HepG2 (cell line): ENCODE data around the gene VEPH1. TPM values are rescaled to one million over a fixed set of nuclear protein-coding genes. Genes with fewer than 3 reads are reported as not detected.

ENCODE experiments used
- ATAC-seq: fragments of 200-7000 bp; cut with Tn5 transposase; 3 replicates; pipeline ENCODE4 v1.9.1; 2020; ENCODE audit warnings: mild to moderate bottlenecking, moderate library complexity
- BruUV-seq: library from RNA; stranded (reverse); fragments of 400-500 nt; replicated peaks from 2 replicates; lab custom pipeline; 2021; lab: Mats Ljungman, UMichigan
- CTCF ChIA-PET: fragments of 300-600 bp; formaldehyde crosslinking; extraction: SDS; loops from one replicate; lab custom pipeline; 2021; ENCODE audit warnings: low total read pairs, inconsistent platforms, low intra/inter-chr PET ratio; lab: Yijun Ruan, JAX
- POLR2A ChIA-PET: fragments of 350-600 bp; sonication (Branson Sonifier 250); formaldehyde crosslinking; loops from one replicate; lab custom pipeline; 2020; ENCODE audit warnings: antibody characterized with exemption, inconsistent platforms; lab: Yijun Ruan, JAX
- DNase-seq: peaks from one replicate; pipeline ENCODE4 v3.0.0-alpha.2; 2015; ENCODE audit warnings: low spot score
- FAIRE-seq: peaks from 3 replicates; lab custom pipeline; 2011; peaks lifted over from hg19 to GRCh38; lab: Jason Lieb, UNC
- H2AFZ ChIP-seq: one replicate; pipeline ENCODE4 v1.6.1; 2011; ENCODE audit warnings: low read length, inconsistent platforms
- H3K27ac ChIP-seq: fragments of 300-600 bp; 3 replicates; pipeline ENCODE4 v1.8.0; 2011; ENCODE audit warnings: mixed run types, mild to moderate bottlenecking, mixed read lengths, low read length, inconsistent platforms; ENCODE audit not compliant: insufficient read depth; ENCODE audit errors: extremely low read length
- H3K27me3 ChIP-seq, 2 experiments: fragments of 200-600 bp in 1 of 2; 2 replicates in 1 of 2; 3 replicates in 1 of 2; pipeline versions ENCODE4 v1.6.0 to v1.8.0; 2011; ENCODE audit warnings: low read length in 2 of 2, mild to moderate bottlenecking in 2 of 2, moderate library complexity in 2 of 2, inconsistent platforms in 1 of 2; ENCODE audit not compliant: insufficient read depth in 2 of 2, control insufficient read depth in 1 of 2
- H3K36me3 ChIP-seq, 2 experiments: fragments of 200-600 bp in 1 of 2; replicated peaks in 1 of 2; 2 replicates in 1 of 2; 3 replicates in 1 of 2; pipeline versions ENCODE4 v1.5.1 to v1.8.0; 2011; ENCODE audit warnings: low read length in 2 of 2, inconsistent platforms in 1 of 2; ENCODE audit not compliant: insufficient read depth in 2 of 2, control insufficient read depth in 1 of 2
- H3K4me1 ChIP-seq: 2 replicates; pipeline ENCODE4 v1.5.1; 2012; ENCODE audit warnings: low read length, inconsistent platforms; ENCODE audit not compliant: insufficient read depth
- H3K4me2 ChIP-seq: 2 replicates; pipeline ENCODE4 v1.6.0; 2011; ENCODE audit warnings: low read depth, low read length, inconsistent platforms
- H3K4me3 ChIP-seq, 3 experiments: fragments of 200-600 bp in 1 of 3; sonication (generic), shearing (Covaris generic) in 1 of 3; replicated peaks in 1 of 3; 2 replicates each; pipeline ENCODE4 v1.5.1; 2011 to 2016; ENCODE audit warnings: low read length in 3 of 3, inconsistent platforms in 2 of 3, low read depth in 2 of 3, mild to moderate bottlenecking in 2 of 3, control low read depth in 1 of 3, mixed read lengths in 1 of 3; ENCODE audit not compliant: insufficient read depth in 1 of 3
- H3K79me2 ChIP-seq: one replicate; pipeline ENCODE4 v1.6.1; 2011; ENCODE audit warnings: low read length, inconsistent platforms; ENCODE audit not compliant: insufficient read depth
- H3K9ac ChIP-seq: 2 replicates; pipeline ENCODE4 v1.6.0; 2011; ENCODE audit warnings: mild to moderate bottlenecking, low read depth, low read length, inconsistent platforms; ENCODE audit not compliant: insufficient read depth
- H3K9me3 ChIP-seq: 2 replicates; pipeline ENCODE4 v1.5.1; 2012; ENCODE audit warnings: mild to moderate bottlenecking, low read length
- H4K20me1 ChIP-seq: 2 replicates; pipeline ENCODE4 v1.6.0; 2011; ENCODE audit warnings: inconsistent platforms, mild to moderate bottlenecking, low read length, moderate library complexity; ENCODE audit not compliant: insufficient read depth
- ATF7 ChIP-seq, 2 experiments: fragments of 450-650 bp in 1 of 2; sonication (generic) in 1 of 2; formaldehyde crosslinking in 1 of 2; IDR thresholded peaks; 2 replicates each; pipeline versions ENCODE4 v1.4.0 to v1.6.1; 2016 to 2020; ENCODE audit warnings: antibody characterized with exemption in 1 of 2, mild to moderate bottlenecking in 1 of 2, missing genetic modification reagents in 1 of 2
- BRD4 ChIP-seq: sonication (generic); formaldehyde crosslinking; IDR thresholded peaks from 2 replicates; pipeline ENCODE4 v1.4.0; 2020; ENCODE audit warnings: missing genetic modification reagents
- SMARCC2 ChIP-seq: fragments of 450-650 bp; IDR thresholded peaks from 2 replicates; pipeline ENCODE4 v1.6.1; 2017; ENCODE audit warnings: antibody characterized with exemption, mild to moderate bottlenecking
- XBP1 ChIP-seq: sonication (generic); formaldehyde crosslinking; IDR thresholded peaks from 2 replicates; pipeline ENCODE4 v1.5.0; 2020; ENCODE audit warnings: missing genetic modification reagents
- ZNF33B ChIP-seq: sonication (generic); formaldehyde crosslinking; IDR thresholded peaks from 2 replicates; pipeline ENCODE4 v1.5.1; 2020; ENCODE audit warnings: mild to moderate bottlenecking, missing genetic modification reagents
- ZZZ3 ChIP-seq: sonication (generic); formaldehyde crosslinking; IDR thresholded peaks from 2 replicates; pipeline ENCODE4 v1.4.0; 2020; ENCODE audit warnings: missing genetic modification reagents, mild to moderate bottlenecking, borderline replicate concordance
- WGBS: methylation state at CpG from one replicate; pipeline ENCODE4 v1.1.6; 2017; ENCODE audit warnings: low lambda C conversion rate; 5-methylcytosine and 5-hydroxymethylcytosine counted together
- in situ Hi-C: cut with HindIII; loops from 2 replicates; pipeline ENCODE4 v1.10.0; 2017; ENCODE audit warnings: low pct_unique_long_range_greater_than_20kb; ENCODE audit not compliant: extremely low pct_ligation_motif_present
- intact Hi-C: fragments of 100-400 bp; cut with micrococcal nuclease; formaldehyde crosslinking; loops from one replicate; pipeline ENCODE4 v1.10.0; 2022; ENCODE audit not compliant: unreplicated experiment
- polyA plus RNA-seq, 8 experiments: library from polyadenylated mRNA; depleted of rRNA in 3 of 8; stranded (reverse) in 7 of 8; unstranded in 1 of 8; fragments of >200 nt; fragmentation: Illumina TruSeq in 4 of 8; extraction: Trizol in 4 of 8; gene quantifications; 2 replicates each; pipeline versions ENCODE4 v1.2.1 to v1.2.3, GENCODE V29; 2011 to 2016; ENCODE audit warnings: low read depth in 4 of 8, missing spikeins in 1 of 8, mixed read lengths in 1 of 8; ENCODE audit not compliant: insufficient read depth in 1 of 8
- total RNA-seq, 5 experiments: library from RNA; depleted of rRNA; stranded (reverse); fragments of >200 nt; fragmentation: Illumina TruSeq; extraction: Trizol; gene quantifications; 2 replicates each; pipeline ENCODE4 v1.2.3, GENCODE V29; 2016; ENCODE audit warnings: low read depth in 1 of 5
- TF ChIP-seq, protein P1 (sequence below): IDR thresholded peaks from 2 replicates; pipeline ENCODE4 v1.6.1; 2016; ENCODE audit warnings: missing compliant biosample characterization, missing genetic modification reagents, borderline replicate concordance
- TF ChIP-seq, protein P2 (sequence below): IDR thresholded peaks from 2 replicates; pipeline ENCODE4 v1.6.1; 2016; ENCODE audit warnings: missing biosample characterization, missing genetic modification reagents, low read depth
- TF ChIP-seq, protein P3 (sequence below): sonication (generic); formaldehyde crosslinking; IDR thresholded peaks from 2 replicates; pipeline ENCODE4 v1.4.0; 2020; ENCODE audit warnings: mild to moderate bottlenecking, missing genetic modification reagents
- TF ChIP-seq, protein P4 (sequence below), 2 experiments: sonication (generic) in 1 of 2; formaldehyde crosslinking in 1 of 2; IDR thresholded peaks; 2 replicates each; pipeline versions ENCODE4 v1.6.1 to v1.9.0; 2014 to 2022; ENCODE audit warnings: antibody characterized with exemption in 1 of 2, borderline replicate concordance in 1 of 2, inconsistent platforms in 1 of 2, low read depth in 1 of 2, missing genetic modification reagents in 1 of 2

VEPH1 gene
- total and polyA plus RNA-seq, 2 of the 13 experiments (the other 11 are each of a cell fraction or from before 2014, with no cell fraction given) = not detected

DNA sequence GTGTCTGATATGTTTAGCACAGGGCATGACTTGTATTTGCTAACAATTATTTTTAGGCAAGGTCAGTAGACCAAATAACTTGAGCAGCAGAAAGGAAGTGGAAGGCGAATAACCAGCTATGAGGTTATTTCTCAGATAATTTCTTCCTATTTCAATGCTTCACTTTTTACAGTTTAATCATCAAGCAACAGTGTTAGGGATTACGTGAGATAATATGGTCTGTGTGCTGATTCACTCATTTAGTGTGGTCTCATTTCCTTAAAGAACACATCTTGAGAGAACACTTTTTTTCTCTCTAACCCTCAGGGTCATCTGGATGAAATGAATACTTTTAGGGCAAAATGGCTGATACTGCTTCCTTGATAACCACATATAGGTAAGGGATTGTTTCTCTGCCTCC is 217.2 kb downstream of the VEPH1 start:
- Histone ChIP-seq H3K36me3 (no peaks in the 10 kb centered on the region), H3K9ac (no peak overlapping the region), H2AFZ (no peak overlapping the region), H3K27ac (no peak overlapping the region), H4K20me1 (no peaks in the 10 kb centered on the region), H3K4me1 (no peaks in the 10 kb centered on the region), H3K4me2 (no peak overlapping the region), H3K79me2 (no peaks in the 10 kb centered on the region), H3K9me3 (no peaks in the 10 kb centered on the region), H3K4me3 (no peak overlapping the region), H3K27me3 (no peaks in the 10 kb centered on the region)
- DNase-seq (no peak), FAIRE-seq (no peak), ATAC-seq (no peak)
- CTCF ChIA-PET = no interaction called here
- intact Hi-C loops = no loop called here
- in situ Hi-C loops = no loop called here
- 5% methylated on average over 2 of the region's 2 CpGs for WGBS
- BruUV-seq = no TSS peak
- POLR2A ChIA-PET = no interaction called here
- no peak for TF ChIP-seq BRD4 (CRISPR knock-in tag)
- no peak for TF ChIP-seq ATF7 (IDR thresholded peaks at IDR 0.05)
- no peak for TF ChIP-seq ATF7 (CRISPR knock-in tag; IDR thresholded peaks at IDR 0.05)
- TF ChIP-seq, protein P1, sequence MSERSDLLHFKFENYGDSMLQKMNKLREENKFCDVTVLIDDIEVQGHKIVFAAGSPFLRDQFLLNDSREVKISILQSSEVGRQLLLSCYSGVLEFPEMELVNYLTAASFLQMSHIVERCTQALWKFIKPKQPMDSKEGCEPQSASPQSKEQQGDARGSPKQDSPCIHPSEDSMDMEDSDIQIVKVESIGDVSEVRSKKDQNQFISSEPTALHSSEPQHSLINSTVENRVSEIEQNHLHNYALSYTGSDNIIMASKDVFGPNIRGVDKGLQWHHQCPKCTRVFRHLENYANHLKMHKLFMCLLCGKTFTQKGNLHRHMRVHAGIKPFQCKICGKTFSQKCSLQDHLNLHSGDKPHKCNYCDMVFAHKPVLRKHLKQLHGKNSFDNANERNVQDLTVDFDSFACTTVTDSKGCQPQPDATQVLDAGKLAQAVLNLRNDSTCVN (CRISPR knock-in tag) = no peak
- no peak for TF ChIP-seq XBP1 (CRISPR knock-in tag)
- TF ChIP-seq, protein P2, sequence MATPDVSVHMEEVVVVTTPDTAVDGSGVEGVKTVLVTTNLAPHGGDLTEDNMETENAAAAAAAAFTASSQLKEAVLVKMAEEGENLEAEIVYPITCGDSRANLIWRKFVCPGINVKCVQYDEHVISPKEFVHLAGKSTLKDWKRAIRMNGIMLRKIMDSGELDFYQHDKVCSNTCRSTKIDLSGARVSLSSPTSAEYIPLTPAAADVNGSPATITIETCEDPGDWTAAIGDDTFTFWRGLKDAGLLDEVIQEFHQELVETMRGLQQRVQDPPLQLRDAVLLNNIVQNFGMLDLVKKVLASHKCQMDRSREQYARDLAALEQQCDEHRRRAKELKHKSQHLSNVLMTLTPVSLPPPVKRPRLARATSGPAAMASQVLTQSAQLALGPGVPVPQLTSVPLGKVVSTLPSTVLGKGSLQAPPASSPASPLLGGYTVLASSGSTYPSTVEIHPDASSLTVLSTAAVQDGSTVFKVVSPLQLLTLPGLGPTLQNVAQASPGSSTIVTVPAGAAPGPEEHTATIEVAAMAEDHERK (CRISPR knock-in tag) = no peak
- TF ChIP-seq, protein P3, sequence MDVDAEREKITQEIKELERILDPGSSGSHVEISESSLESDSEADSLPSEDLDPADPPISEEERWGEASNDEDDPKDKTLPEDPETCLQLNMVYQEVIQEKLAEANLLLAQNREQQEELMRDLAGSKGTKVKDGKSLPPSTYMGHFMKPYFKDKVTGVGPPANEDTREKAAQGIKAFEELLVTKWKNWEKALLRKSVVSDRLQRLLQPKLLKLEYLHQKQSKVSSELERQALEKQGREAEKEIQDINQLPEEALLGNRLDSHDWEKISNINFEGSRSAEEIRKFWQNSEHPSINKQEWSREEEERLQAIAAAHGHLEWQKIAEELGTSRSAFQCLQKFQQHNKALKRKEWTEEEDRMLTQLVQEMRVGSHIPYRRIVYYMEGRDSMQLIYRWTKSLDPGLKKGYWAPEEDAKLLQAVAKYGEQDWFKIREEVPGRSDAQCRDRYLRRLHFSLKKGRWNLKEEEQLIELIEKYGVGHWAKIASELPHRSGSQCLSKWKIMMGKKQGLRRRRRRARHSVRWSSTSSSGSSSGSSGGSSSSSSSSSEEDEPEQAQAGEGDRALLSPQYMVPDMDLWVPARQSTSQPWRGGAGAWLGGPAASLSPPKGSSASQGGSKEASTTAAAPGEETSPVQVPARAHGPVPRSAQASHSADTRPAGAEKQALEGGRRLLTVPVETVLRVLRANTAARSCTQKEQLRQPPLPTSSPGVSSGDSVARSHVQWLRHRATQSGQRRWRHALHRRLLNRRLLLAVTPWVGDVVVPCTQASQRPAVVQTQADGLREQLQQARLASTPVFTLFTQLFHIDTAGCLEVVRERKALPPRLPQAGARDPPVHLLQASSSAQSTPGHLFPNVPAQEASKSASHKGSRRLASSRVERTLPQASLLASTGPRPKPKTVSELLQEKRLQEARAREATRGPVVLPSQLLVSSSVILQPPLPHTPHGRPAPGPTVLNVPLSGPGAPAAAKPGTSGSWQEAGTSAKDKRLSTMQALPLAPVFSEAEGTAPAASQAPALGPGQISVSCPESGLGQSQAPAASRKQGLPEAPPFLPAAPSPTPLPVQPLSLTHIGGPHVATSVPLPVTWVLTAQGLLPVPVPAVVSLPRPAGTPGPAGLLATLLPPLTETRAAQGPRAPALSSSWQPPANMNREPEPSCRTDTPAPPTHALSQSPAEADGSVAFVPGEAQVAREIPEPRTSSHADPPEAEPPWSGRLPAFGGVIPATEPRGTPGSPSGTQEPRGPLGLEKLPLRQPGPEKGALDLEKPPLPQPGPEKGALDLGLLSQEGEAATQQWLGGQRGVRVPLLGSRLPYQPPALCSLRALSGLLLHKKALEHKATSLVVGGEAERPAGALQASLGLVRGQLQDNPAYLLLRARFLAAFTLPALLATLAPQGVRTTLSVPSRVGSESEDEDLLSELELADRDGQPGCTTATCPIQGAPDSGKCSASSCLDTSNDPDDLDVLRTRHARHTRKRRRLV = no peak
- TF ChIP-seq, protein P4, sequence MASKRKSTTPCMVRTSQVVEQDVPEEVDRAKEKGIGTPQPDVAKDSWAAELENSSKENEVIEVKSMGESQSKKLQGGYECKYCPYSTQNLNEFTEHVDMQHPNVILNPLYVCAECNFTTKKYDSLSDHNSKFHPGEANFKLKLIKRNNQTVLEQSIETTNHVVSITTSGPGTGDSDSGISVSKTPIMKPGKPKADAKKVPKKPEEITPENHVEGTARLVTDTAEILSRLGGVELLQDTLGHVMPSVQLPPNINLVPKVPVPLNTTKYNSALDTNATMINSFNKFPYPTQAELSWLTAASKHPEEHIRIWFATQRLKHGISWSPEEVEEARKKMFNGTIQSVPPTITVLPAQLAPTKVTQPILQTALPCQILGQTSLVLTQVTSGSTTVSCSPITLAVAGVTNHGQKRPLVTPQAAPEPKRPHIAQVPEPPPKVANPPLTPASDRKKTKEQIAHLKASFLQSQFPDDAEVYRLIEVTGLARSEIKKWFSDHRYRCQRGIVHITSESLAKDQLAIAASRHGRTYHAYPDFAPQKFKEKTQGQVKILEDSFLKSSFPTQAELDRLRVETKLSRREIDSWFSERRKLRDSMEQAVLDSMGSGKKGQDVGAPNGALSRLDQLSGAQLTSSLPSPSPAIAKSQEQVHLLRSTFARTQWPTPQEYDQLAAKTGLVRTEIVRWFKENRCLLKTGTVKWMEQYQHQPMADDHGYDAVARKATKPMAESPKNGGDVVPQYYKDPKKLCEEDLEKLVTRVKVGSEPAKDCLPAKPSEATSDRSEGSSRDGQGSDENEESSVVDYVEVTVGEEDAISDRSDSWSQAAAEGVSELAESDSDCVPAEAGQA (IDR thresholded peaks at IDR 0.05; ENCODE audit: low read depth) = no peak
- TF ChIP-seq, protein P4 (CRISPR knock-in tag; IDR thresholded peaks at IDR 0.05; ENCODE audit: borderline replicate concordance) = no peak
- no peak for TF ChIP-seq SMARCC2
- TF ChIP-seq ZNF33B = no peak
- TF ChIP-seq ZZZ3 (CRISPR knock-in tag) = no peak
